Measurements from ENCODE around the gene LTB. TPM values are rescaled to one million over a fixed set of nuclear protein-coding genes. Genes with fewer than 3 reads are reported as not detected.

LTB gene
- total and polyA plus RNA-seq, 4 donors = 9.8 to 31.9 (median 12.2) TPM

DNA sequence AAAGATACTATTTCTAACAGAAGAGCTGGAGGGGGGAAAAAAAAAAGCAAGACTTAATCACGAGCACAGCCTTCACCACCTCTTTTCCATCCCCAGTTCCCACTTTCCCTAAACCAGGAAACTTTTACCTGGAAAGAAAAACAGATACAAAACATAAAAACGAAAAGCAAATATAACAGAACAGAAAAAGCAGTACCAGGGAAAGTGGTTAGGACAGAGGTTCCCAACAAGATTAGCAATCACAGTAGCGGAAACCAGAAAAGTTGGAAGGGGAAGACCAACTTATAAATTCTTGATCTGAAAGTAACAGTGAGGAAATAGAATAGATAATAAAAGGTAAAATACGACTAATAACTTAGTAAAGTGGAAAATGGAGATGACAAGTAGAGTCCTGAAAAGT, 41.6 kb downstream of the LTB start:
- Histone ChIP-seq H3K4me1 (ENCODE audit: control insufficient read depth in 5 of 5, insufficient read depth in 5 of 5, low read length in 5 of 5) (peaks cover 9 to 25% (median 15%) of the 10 kb centered on the region in 5 donors), H3K27me3 (ENCODE audit: control insufficient read depth in 3 of 3, insufficient read depth in 3 of 3, low read length in 2 of 3) (no peaks in the 10 kb centered on the region), H3K27ac (ENCODE audit: low read depth in 1 of 2, low read length in 1 of 2) (peak overlapping the region in 1 of 2 donors; percentile 89), H3K9me3 (ENCODE audit: control insufficient read depth in 4 of 4, insufficient read depth in 3 of 4, low read length in 3 of 4) (no peaks in the 10 kb centered on the region), H3K9ac (ENCODE audit: insufficient read depth in 1 of 2, low read length in 2 of 2) (peak overlapping the region; percentile 100), H3K36me3 (ENCODE audit: control insufficient read depth in 4 of 4, insufficient read depth in 4 of 4, low read length in 4 of 4) (peaks cover 18 to 44% (median 32%) of the 10 kb centered on the region in 4 donors), H3K4me3 (peak overlapping the region; percentile 88)
- DNase-seq (no peak), ATAC-seq (ENCODE audit: insufficient read depth, low FRiP score) (no peak)
- WGBS, 2 donors = 18 to 22% methylated on average over 4 of the region's 4 CpGs
- TF ChIP-seq, protein P1, sequence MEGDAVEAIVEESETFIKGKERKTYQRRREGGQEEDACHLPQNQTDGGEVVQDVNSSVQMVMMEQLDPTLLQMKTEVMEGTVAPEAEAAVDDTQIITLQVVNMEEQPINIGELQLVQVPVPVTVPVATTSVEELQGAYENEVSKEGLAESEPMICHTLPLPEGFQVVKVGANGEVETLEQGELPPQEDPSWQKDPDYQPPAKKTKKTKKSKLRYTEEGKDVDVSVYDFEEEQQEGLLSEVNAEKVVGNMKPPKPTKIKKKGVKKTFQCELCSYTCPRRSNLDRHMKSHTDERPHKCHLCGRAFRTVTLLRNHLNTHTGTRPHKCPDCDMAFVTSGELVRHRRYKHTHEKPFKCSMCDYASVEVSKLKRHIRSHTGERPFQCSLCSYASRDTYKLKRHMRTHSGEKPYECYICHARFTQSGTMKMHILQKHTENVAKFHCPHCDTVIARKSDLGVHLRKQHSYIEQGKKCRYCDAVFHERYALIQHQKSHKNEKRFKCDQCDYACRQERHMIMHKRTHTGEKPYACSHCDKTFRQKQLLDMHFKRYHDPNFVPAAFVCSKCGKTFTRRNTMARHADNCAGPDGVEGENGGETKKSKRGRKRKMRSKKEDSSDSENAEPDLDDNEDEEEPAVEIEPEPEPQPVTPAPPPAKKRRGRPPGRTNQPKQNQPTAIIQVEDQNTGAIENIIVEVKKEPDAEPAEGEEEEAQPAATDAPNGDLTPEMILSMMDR (IDR thresholded peaks at IDR 0.05; ENCODE audit: control extremely low read depth, extremely low read depth) = no peak

DNA sequence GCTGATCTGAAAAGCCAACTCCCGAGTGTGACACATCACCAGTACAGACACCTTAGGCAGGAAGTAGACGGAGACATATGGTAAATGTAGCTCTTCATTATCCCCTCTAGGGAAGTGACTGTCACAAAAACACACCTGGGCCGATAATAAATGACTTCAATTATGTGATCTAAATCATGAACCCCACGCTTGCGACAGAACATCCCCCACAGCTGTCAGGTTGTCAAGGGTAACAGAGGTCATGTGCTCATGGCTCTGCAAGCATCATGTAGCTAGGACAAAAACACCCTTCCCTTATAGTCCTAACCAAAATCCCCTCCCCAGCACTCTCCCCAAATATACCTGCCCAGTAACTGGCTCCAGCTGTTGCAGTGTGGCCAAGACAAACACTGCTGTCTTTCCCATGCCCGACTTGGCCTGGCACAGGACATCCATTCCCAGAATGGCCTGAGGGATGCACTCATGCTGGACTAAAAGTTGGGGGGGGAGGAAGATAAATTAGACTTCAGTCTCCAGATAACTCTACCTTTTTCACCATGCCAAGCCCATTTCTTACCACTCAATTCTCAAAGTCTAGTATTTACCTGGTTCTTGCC, 43.3 kb downstream of the LTB start:
- Histone ChIP-seq H3K27ac (ENCODE audit: low read depth in 1 of 2, low read length in 1 of 2) (no peak overlapping the region), H3K4me1 (ENCODE audit: control insufficient read depth in 5 of 5, insufficient read depth in 5 of 5, low read length in 5 of 5) (peaks cover 9 to 25% (median 15%) of the 10 kb centered on the region in 5 donors), H3K4me3 (no peak overlapping the region), H3K9me3 (ENCODE audit: control insufficient read depth in 4 of 4, insufficient read depth in 3 of 4, low read length in 3 of 4) (no peaks in the 10 kb centered on the region), H3K27me3 (ENCODE audit: control insufficient read depth in 3 of 3, insufficient read depth in 3 of 3, low read length in 2 of 3) (no peaks in the 10 kb centered on the region), H3K9ac (ENCODE audit: insufficient read depth in 1 of 2, low read length in 2 of 2) (peak overlapping the region in 1 of 2 donors; percentile 100), H3K36me3 (ENCODE audit: control insufficient read depth in 4 of 4, insufficient read depth in 4 of 4, low read length in 4 of 4) (peaks cover 24 to 59% (median 47%) of the 10 kb centered on the region in 4 donors)
- ATAC-seq (ENCODE audit: insufficient read depth, low FRiP score) (no peak), DNase-seq (no peak)
- TF ChIP-seq, protein P1 (IDR thresholded peaks at IDR 0.05; ENCODE audit: control extremely low read depth, extremely low read depth) = no peak
- 65 to 71% methylated on average over 6 of the region's 6 CpGs for WGBS, 2 donors

DNA sequence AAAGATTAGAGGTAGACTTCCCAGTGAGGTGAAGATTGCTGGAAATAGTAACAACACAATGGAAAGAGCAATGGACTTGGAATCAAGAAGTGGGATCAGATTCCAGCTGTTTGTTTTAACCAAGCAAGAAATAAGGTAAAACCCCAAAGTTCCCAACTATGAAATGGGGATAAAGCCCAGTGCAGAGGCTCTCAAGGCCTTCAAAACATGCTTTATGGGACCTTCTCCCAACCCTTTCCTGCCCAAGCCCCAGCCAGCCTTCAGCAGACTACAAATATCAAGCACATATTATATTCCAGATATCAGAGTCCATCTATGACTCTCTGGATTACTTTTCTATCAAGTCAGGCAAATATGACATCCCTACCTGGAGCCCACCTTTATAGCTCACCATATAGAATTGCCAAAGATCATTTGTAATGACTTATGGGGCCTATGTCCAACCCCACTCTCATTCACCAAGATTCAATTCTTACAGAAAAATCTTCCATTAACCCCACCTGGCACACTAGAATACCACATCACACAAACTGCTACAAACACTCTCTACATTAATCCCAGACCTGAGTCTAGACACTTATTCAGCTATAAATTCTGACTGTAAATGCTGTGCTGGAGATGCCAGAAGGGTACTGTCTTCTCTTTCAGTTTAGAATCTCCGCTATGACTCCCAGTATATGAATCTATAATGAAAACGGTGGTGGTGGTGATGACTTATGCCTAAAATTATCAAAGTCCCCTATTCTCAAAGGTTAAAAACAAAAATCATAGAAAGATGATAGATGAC, 46.5 kb downstream of the LTB start:
- no peaks in the 10 kb centered on the region for H3K27me3 ChIP-seq (ENCODE audit: control insufficient read depth in 3 of 3, insufficient read depth in 3 of 3, low read length in 2 of 3)
- H3K9me3 ChIP-seq (ENCODE audit: control insufficient read depth in 4 of 4, insufficient read depth in 3 of 4, low read length in 3 of 4) = no peaks in the 10 kb centered on the region
- no peak overlapping the region for H3K9ac ChIP-seq (ENCODE audit: insufficient read depth in 1 of 2, low read length in 2 of 2)
- 38 to 40% methylated on average over 2 of the region's 2 CpGs for WGBS, 2 donors
- TF ChIP-seq, protein P1 (IDR thresholded peaks at IDR 0.05; ENCODE audit: control extremely low read depth, extremely low read depth) = no peak
- DNase-seq (no peak), ATAC-seq (ENCODE audit: insufficient read depth, low FRiP score) (no peak)
- H3K27ac ChIP-seq (ENCODE audit: low read depth in 1 of 2, low read length in 1 of 2) = no peak overlapping the region
- H3K4me1 ChIP-seq (ENCODE audit: control insufficient read depth in 5 of 5, insufficient read depth in 5 of 5, low read length in 5 of 5) = peaks cover 9 to 20% (median 15%) of the 10 kb centered on the region in 5 donors
- H3K4me3 ChIP-seq = no peak overlapping the region
- H3K36me3 ChIP-seq (ENCODE audit: control insufficient read depth in 4 of 4, insufficient read depth in 4 of 4, low read length in 4 of 4) = peaks cover 52 to 76% (median 65%) of the 10 kb centered on the region in 4 donors

Measured in lung (tissue), 12 donors.